CD4-positive, alpha-beta T cell treated with Interleukin-6 for 4 hours (primary cell): ENCODE measurements around the gene ZNF862.
A peak's percentile ranks its signal among the peaks of the same experiment; 100 is the strongest.

ENCODE experiments used
- DNase-seq: peaks from one replicate; pipeline ENCODE4 v3.0.0-alpha.2; 2020; ENCODE audit warnings: mixed read lengths

Gene ZNF862

GRCh38 chr7:149867762-149868622 lies 29.8 kb downstream of the ZNF862 start:
- DNase-seq: no peak

DNA sequence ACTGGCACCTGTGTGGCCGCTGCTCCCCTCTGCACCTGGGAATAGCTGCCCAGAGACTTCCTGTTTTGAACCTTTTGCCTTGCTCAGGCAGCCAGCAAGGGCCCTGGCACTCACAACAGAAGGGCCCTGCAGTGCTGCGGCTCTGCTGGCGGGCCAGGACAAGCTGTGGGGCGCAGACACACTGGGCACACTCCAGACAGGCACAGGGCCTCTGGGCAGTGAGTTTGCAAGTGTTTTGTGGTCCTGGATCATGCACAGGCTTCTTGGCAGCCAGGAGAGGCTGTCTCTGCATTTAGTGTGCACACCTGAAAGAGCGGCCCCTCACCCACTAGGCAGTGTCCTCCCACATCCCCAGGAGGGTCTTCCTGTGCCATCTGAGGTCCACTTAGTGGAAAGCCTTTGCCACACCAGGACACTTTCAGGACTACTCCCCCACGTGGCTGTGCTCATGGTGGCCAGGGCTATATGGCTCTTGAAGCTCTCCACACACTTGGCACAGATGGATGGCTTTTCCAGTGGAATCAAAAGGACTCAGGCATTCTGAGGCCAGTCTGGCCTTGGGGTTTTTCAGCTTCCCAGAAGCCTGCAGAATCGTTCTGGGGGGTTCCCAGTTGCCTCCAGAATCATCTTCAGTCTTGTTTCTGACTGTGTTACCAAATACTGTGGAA lies 30.6 kb downstream of the ZNF862 start:
- DNase-seq: peak; percentile 57

- DNase-seq: no peak
Measured at GRCh38 chr7:149869291-149869650, 31.1 kb downstream of the ZNF862 start.

- DNase-seq: peak; percentile 72
Measured at GRCh38 chr7:149869867-149870266, 31.7 kb downstream of the ZNF862 start.

- no peak for DNase-seq
Measured at GRCh38 chr7:149870274-149870673, 32.1 kb downstream of the ZNF862 start.

DNA sequence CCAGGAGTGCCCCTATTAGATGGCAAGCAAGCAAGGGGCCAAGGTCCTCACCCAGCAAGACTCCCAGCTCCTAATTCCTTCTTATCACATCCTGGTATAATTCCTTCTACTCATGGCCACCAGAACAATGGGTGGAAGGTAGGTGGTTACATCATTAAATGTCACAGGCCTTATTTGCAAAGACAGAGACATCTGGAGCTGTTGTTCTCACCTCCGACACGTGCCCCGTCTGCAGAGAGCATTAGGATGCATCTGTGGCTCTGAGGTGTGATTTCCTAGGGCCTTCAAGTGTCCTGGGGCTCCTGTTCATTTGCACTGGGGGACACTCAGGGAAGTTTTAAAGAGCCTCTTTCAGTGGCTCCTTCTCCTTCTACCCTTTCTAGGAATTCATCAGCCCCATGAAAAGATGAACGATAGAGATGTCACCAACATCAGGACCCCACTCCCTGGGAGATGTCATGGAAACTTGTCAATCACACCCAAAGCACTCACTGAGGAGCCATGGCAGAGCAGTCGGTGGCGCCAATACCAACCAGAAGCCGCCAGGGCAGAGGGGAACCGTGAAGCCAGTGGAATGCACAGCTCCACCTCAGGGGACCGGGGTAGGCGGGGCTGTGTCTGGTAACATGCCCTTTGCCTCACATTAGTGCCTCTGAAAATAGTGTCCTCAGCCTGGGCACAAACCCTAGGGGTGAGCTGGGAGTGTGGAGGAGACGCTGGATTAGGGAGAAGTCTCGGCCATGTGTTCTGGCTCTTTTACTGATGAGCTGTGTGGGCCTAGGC lies 32.7 kb downstream of the ZNF862 start:
- DNase-seq: peak; percentile 54

GRCh38 chr7:149871576-149871975 lies 33.4 kb downstream of the ZNF862 start:
- DNase-seq: no peak

DNA sequence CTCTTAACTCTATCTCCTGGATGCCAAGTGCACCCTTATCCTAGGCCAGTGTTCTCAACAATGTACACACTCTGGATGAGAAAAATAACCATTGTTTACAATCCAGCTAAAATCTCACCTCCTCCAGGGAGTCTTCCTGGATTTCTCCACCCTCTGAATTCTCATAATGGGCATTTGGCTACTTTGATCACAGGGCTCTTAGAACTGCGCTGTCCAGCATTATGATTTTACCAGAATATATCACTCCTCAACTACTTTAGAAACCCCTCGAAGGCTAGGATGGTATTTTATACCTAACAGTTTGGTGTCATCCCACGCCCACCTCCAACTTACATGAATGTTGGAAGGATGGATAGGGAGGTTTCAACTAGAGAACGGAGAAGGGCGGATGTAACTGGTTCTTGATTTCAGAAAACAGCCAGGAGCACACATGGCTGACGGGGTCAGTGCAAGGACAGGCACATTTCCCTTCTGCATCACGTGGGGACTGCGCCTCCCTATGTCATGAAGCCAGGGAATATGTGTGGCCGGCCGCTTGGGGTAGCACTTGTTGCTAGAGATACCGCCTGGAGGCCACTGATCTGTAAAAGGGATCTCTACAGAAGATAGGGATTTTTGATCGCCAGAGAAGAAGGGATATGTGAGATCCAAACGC lies 34.4 kb downstream of the ZNF862 start:
- peak; percentile 31 for DNase-seq

DNA sequence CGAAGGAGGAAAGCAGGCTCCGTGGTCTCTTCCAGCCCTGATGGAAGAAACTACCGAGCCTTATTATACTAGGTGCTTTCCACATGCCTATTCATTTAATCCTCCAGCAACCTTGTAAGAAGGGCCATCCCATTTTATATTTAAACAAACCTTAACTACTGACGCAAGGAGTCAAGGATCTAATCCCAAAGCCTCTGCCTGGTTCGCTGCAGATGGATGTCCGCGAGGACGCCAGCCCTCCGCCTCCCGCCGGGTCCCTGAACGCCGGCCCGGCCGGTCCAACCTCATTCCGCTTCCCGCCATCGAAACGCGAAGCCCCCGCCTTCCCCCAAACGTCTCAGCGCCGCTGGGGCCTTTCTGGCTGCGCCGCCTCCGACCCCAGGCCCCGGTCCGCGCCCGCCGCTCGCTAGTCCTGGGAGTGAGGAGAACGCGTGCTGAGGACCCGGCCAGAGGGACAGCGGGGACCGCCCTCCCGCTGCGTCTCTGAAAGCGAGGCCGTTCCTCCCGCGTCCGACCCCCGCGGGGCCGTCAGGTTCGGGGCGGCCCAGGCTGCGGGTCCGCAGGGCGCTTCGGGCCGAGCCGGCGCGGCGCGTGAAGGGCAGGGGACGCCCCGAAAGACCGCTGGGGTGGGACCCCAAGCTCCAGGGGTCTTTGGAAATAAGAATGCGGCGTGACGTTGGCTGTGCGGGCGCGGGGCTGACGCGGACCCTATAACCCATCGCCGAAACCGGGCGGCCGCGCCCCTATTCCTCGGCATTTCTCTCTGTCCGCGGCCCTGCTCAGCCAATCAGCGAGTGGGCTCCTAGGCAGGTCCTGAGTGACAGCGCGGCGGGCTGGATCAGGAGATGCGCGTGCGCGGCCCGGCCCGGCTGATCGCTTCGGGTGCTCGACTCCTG lies 35.1 kb downstream of the ZNF862 start, which contains the start of gene ATP6V0E2:
TSS of gene ATP6V0E2 (plus strand) at position 896 of the 896 bp plus-strand sequence. CDS start 97 bp downstream, outside the sequence.
- peak; percentile 96 for DNase-seq

- no peak for DNase-seq
Measured at GRCh38 chr7:149873970-149874643, 35.9 kb downstream of the ZNF862 start.

DNA sequence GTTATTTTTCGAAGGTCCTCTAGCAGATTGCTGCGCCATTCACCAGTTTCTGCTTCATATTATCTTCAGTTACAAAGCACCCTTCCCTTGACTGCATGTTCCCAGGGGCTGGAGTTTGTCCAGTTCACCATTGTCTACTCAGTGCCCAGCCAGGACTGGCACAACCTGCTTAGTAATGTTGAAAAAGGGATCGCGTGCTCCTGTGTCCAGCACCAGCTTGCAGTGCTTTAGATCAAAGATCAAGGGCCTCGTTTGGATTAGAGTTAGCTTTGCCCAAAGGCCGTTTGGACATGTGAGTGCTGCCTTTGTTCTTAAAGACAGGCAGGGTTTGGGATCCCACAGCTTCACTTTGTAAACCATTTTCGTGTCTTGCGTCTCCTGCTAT lies 36.5 kb downstream of the ZNF862 start:
- no peak for DNase-seq

GRCh38 chr7:149875396-149875795 lies 37.2 kb downstream of the ZNF862 start:
- DNase-seq: no peak

DNA sequence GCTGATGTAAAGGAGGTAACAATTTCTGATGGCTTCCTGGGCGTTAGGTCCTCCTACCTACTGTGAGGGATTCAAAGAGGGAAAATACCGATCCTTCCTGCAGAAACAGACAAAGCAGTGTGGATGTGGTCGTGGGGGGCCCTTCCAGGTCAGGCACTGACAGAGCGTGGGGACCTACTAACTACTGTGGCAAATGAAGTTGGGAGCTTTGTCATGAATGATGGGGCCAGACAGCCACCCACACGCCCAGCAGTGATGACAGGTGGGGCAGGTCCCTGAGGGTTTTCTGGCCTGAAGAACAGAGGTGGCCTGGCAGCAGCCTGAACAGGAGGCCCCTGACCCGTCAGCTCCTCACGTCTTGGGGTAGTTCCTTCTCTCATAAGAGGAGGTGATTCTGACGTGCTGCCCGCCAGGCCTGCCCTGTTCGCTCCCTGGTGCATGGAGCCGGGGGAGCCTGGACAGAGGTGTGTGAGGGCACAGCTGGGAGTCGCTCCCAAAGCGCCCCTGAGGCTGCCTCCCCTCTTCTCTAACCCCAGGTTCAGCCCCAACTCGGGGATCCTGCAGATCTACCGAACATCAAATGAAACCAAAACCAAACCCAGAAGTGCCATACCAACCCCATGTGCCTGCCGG lies 39.8 kb downstream of the ZNF862 start:
- no peak for DNase-seq

GRCh38 chr7:149878523-149878921 lies 40.3 kb downstream of the ZNF862 start:
- DNase-seq: no peak

DNA sequence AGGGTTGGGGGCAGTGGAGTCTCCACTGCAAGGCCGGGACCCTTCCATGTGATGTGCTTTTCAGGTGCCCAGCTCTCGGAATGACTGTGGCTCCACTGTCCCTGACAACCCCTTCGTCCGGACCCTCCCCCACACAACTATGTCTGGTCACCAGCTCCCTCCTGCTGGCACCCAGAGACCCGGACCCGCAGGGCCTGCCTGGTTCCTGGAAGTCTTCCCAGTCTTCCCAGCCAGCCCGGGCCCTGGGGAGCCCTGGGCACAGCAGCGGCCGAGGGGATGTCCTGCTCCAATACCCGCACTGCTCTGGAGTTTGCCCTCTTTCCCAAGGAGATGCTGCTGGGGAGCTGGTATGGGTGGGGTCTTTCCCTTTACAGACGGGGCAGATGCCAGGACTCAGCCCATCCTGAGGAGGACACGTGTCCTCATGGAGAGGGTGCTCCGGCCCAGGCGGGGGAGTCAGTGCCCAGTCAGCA lies 41.1 kb downstream of the ZNF862 start:
- no peak for DNase-seq

GRCh38 chr7:149879766-149880637 lies 41.8 kb downstream of the ZNF862 start:
- no peak for DNase-seq

DNA sequence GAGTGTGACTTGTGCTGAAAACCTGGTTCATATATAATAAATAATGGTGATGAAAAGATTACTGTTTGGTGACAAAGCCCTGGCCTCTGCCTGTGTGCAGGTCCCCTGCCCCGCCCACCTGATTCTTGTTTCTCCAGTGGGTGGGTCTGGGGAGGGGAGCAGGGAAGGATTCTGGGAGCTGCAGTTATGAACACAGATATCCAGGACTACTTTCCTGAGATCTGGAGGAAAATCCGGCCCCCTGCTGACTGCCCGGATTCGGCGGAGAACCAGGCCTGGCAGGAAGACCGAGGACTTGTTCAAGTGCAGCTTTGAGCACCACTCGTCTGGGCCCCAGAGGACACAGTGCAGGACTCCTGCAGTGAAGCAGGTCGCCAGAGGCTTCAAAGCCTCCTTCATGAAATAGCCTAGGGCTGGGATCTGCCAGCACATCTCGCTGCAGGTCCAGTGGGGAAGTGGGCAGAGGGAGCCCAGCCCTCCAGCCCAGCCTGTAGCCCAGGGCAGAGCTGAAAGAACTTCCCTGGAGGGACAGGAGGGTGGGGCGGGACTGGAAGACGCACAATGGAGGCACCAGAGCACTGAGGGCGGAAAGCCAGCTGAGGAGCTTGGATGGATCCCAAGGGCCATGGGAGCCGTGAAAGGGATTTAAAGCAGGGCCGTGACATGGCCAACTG lies 42.6 kb downstream of the ZNF862 start:
- no peak for DNase-seq

DNA sequence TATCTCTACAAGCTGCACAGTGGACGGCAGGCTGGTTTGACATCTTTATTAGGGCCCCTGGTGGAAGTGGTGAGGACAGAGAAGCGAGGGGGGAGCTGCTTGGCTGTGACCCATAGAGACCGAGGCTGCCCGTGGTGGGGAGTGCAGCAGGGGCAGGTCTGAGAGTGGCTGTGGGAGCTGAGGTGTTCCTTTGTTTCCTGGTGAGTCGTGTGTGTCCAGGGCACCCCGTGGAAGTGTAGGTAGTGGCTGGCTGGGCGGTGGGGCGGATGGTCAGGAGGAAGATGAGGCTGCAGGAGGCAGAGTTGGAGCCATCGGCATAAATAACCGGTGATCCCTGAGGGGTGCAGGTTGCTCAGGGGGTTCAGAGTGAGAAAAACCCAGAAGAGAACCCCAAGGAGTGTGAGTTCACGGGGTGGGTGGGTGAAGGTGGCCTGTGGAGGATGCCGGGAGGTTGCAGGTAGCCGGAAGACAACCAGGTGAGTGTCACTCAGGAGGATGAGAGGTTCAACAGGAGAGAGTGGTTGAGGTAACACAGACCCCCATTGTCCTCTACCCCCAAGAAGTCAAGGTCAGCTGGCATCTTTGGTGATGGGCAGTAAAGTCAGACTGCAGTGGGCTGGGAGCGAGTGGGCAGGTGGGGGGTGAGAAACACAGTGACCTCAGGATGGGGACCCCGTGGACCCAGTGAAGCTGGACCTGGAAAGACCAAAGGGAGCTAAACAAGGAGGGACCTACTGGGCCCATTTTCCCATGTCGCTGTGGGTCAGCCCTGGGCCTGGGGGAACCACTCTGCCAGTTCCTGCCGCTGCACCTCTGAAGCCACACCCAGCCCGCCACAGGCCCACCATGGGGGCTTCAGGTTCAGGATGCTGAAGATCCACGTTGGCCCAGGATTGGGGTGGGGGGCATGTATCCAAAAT lies 43.4 kb downstream of the ZNF862 start:
- no peak for DNase-seq
